B cell (primary cell): ENCODE measurements around the gene SPDYE16. TPM values are rescaled to one million over a fixed set of nuclear protein-coding genes. Genes with fewer than 3 reads are reported as not detected.
"Not testable (repeated sequence)": the region's sequence is repeated elsewhere in the genome, so short reads cannot be mapped to it uniquely, and the experiment has no call there.

Experiments
- ATAC-seq: fragments of 200-7000 bp; cut with Tn5 transposase; one replicate; pipeline ENCODE4 v1.10.0; 2021; ENCODE audit warnings: low read depth, mild to moderate bottlenecking, moderate number of reproducible peaks, moderate library complexity
- CTCF ChIA-PET: fragments of 350-600 bp; sonication (Branson Sonifier 250); formaldehyde crosslinking; loops from one replicate; lab custom pipeline; 2021; ENCODE audit warnings: antibody characterized with exemption, inconsistent platforms; lab: Charles Lee
- POLR2A ChIA-PET: fragments of 350-600 bp; sonication (Branson Sonifier 250); formaldehyde crosslinking; loops from one replicate; lab custom pipeline; 2021; ENCODE audit warnings: antibody characterized with exemption; lab: Charles Lee
- DNase-seq: peaks from one replicate; pipeline ENCODE4 v3.0.0; 2013
- H2AFZ ChIP-seq: 2 replicates; pipeline ENCODE4 v1.6.1; 2012; ENCODE audit warnings: mild to moderate bottlenecking, low read depth, low read length; ENCODE audit not compliant: insufficient read depth, poor library complexity, severe bottlenecking
- H3K27ac ChIP-seq, 2 donors: 1 replicate in 1 of 2; 2 replicates in 1 of 2; pipeline ENCODE4 v1.5.1; 2012 to 2013; ENCODE audit warnings: low read length in 2 of 2, mild to moderate bottlenecking in 2 of 2, moderate library complexity in 1 of 2
- H3K27me3 ChIP-seq, 4 experiments: fragments of 200-600 bp in 1 of 4; sonication (generic) in 1 of 4; replicated peaks in 1 of 4; 1 replicate in 2 of 4; 2 replicates in 2 of 4; pipeline versions ENCODE4 v1.6.1 to v1.7.0; 2013 to 2016; ENCODE audit warnings: low read length in 3 of 4, mild to moderate bottlenecking in 2 of 4, mixed read lengths in 1 of 4, moderate library complexity in 1 of 4; ENCODE audit not compliant: insufficient read depth in 4 of 4, control insufficient read depth in 3 of 4; ENCODE audit errors: control extremely low read depth in 1 of 4
- H3K36me3 ChIP-seq, 2 experiments: replicated peaks in 1 of 2; 1 replicate in 1 of 2; 2 replicates in 1 of 2; pipeline versions ENCODE4 v1.6.1 to v1.7.1; 2013; ENCODE audit warnings: low read length in 1 of 2; ENCODE audit not compliant: insufficient read depth in 2 of 2, control insufficient read depth in 1 of 2; ENCODE audit errors: control extremely low read depth in 1 of 2, extremely low read depth in 1 of 2
- H3K4me1 ChIP-seq, 2 donors: fragments of 200-600 bp in 1 of 2; sonication (generic) in 1 of 2; 1 replicate in 1 of 2; 2 replicates in 1 of 2; pipeline versions ENCODE4 v1.5.1 to v1.6.1; 2013 to 2017; ENCODE audit warnings: low read length in 2 of 2; ENCODE audit not compliant: control insufficient read depth in 2 of 2, insufficient read depth in 2 of 2
- H3K4me2 ChIP-seq: replicated peaks from 2 replicates; pipeline ENCODE3; 2012; ENCODE audit warnings: mild to moderate bottlenecking, low read depth, low read length; ENCODE audit not compliant: poor library complexity, severe bottlenecking
- H3K4me3 ChIP-seq, 5 experiments: fragments of 200-600 bp in 1 of 5; sonication (generic) in 1 of 5; 1 replicate in 3 of 5; 2 replicates in 2 of 5; pipeline versions ENCODE4 v1.5.1 to v1.7.0; 2011 to 2016; ENCODE audit warnings: low read length in 4 of 5, mild to moderate bottlenecking in 4 of 5, low read depth in 2 of 5, control low read depth in 1 of 5, moderate library complexity in 1 of 5; ENCODE audit not compliant: insufficient read depth in 1 of 5; ENCODE audit errors: control extremely low read depth in 1 of 5, extremely low read depth in 1 of 5
- H3K79me2 ChIP-seq: fragments of 200-600 bp; sonication (generic); one replicate; pipeline ENCODE4 v1.6.0; 2016; ENCODE audit warnings: low read length; ENCODE audit not compliant: control insufficient read depth, insufficient read depth
- H3K9ac ChIP-seq: fragments of 200-600 bp; sonication (generic); 2 replicates; pipeline ENCODE4 v1.6.1; 2017; ENCODE audit warnings: mild to moderate bottlenecking, low read length, moderate library complexity
- H3K9me3 ChIP-seq, 3 donors: one replicate each; pipeline versions ENCODE4 v1.6.1 to v1.7.1; 2013; ENCODE audit warnings: low read length in 2 of 3; ENCODE audit not compliant: control insufficient read depth in 2 of 3, insufficient read depth in 1 of 3; ENCODE audit errors: control extremely low read depth in 1 of 3
- H4K20me1 ChIP-seq: 2 replicates; pipeline ENCODE4 v1.6.0; 2012; ENCODE audit warnings: mild to moderate bottlenecking, low read length; ENCODE audit not compliant: insufficient read depth, control insufficient read depth, poor library complexity, severe bottlenecking
- H3K27ac Mint-ChIP-seq: one replicate; pipeline ENCODE4 v1.8.0; 2021; ENCODE audit warnings: mixed read lengths
- H3K27me3 Mint-ChIP-seq: one replicate; pipeline ENCODE4 v1.8.0; 2021; ENCODE audit warnings: mixed read lengths
- H3K4me1 Mint-ChIP-seq: one replicate; pipeline ENCODE4 v1.8.0; 2021; ENCODE audit warnings: mixed read lengths
- H3K4me3 Mint-ChIP-seq: one replicate; pipeline ENCODE4 v1.8.0; 2021; ENCODE audit warnings: mixed read lengths
- H3K9me3 Mint-ChIP-seq: one replicate; pipeline ENCODE4 v1.8.0; 2022; ENCODE audit warnings: mixed read lengths; ENCODE audit not compliant: insufficient read depth
- WGBS: methylation state at CpG from one replicate; pipeline ENCODE4 v1.1.5; 2013; ENCODE audit warnings: missing lambda C conversion rate; ENCODE audit not compliant: insufficient coverage; 5-methylcytosine and 5-hydroxymethylcytosine counted together
- intact Hi-C: fragments of 100-400 bp; cut with micrococcal nuclease; formaldehyde crosslinking; loops from one replicate; pipeline ENCODE4 v1.10.0; 2022
- polyA plus RNA-seq: library from polyadenylated mRNA; depleted of rRNA; stranded (reverse); fragments of >200 nt; gene quantifications from 2 replicates; pipeline ENCODE4 v1.2.3, GENCODE V29; 2012
- total RNA-seq, 2 donors: library from RNA; stranded (reverse); fragments of 120-200 nt in 1 of 2; gene quantifications; 1 replicate in 1 of 2; 2 replicates in 1 of 2; pipeline versions ENCODE4 v1.2.3 to v1.2.4, GENCODE V29; 2013 to 2022

The SPDYE16 gene
- total and polyA plus RNA-seq, 2 donors (not counting 1 experiment from before 2014, with no cell fraction given), result 0.34 to 0.69 TPM

DNA sequence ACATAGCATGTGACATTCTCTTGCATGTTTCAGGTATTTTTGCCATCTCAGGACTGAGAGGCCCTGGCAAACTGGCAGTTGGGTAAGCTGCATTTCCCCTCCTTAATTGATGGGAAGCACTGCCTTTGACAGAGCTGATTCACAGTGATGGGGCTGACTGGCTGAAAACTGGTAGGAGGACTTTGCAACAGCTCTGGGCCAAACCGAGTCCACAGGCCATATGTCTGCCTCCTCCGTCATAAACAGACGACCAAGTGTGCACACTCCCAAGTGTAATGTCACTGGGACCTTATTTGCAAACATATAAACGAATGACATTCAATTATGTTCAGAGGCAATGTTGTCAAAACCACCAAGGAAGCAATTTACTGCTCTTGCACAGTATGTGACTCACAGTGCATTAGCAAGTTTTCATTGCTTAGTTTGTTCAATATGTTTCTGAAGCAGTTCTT is 27.3 kb upstream of the SPDYE16 start:
- H3K27me3 ChIP-seq, H3K9me3 Mint-ChIP-seq, DNase-seq, H3K4me1 Mint-ChIP-seq, H3K27ac Mint-ChIP-seq, H3K27ac ChIP-seq, H3K27me3 Mint-ChIP-seq, CTCF ChIA-PET, ATAC-seq, H3K4me2 ChIP-seq, H3K4me3 Mint-ChIP-seq, H3K9me3 ChIP-seq, H2AFZ ChIP-seq, intact Hi-C loops, H3K4me3 ChIP-seq, H3K9ac ChIP-seq, H3K4me1 ChIP-seq, POLR2A ChIA-PET, H4K20me1 ChIP-seq, H3K36me3 ChIP-seq: not testable (repeated sequence)
- H3K79me2 ChIP-seq, result peaks cover 10% of the 10 kb centered on the region
- 97% methylated on average over 3 of the region's 4 CpGs for WGBS

GRCh38 chr7:76568742-76569141 is 25.6 kb upstream of the SPDYE16 start:
- H4K20me1 ChIP-seq, intact Hi-C loops, ATAC-seq, H3K4me3 ChIP-seq, H3K9me3 Mint-ChIP-seq, H3K27me3 Mint-ChIP-seq, CTCF ChIA-PET, H3K4me1 ChIP-seq, H3K9me3 ChIP-seq, H2AFZ ChIP-seq, H3K9ac ChIP-seq, DNase-seq, H3K27ac ChIP-seq, H3K27ac Mint-ChIP-seq, POLR2A ChIA-PET, H3K4me1 Mint-ChIP-seq, H3K4me2 ChIP-seq, H3K27me3 ChIP-seq, H3K36me3 ChIP-seq, H3K4me3 Mint-ChIP-seq: not testable (repeated sequence)
- peaks cover 14% of the 10 kb centered on the region for H3K79me2 ChIP-seq

DNA sequence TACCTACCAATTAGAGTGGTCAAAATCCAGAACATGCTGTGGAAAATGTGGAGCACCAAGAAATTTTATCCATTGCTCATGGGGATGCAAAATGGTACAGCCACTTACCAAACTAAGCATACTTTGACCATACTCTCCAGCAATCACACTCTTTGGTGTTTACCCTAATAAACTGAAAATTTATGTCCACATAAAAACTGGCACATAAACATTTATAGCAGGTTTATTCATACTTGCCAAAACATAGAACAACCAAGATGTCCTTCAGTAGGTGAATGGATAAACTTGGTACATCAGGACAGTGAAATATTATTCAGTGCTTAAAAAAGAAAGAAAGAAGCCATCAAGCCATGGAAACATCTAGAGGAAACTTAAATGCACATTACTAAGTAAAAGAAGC is 24.7 kb upstream of the SPDYE16 start:
- intact Hi-C loops, H3K27me3 ChIP-seq, H2AFZ ChIP-seq, H3K27ac Mint-ChIP-seq, H3K4me3 Mint-ChIP-seq, DNase-seq, POLR2A ChIA-PET, ATAC-seq, H3K4me3 ChIP-seq, H3K27me3 Mint-ChIP-seq, H3K27ac ChIP-seq, H4K20me1 ChIP-seq, CTCF ChIA-PET, H3K9me3 ChIP-seq, H3K9ac ChIP-seq, H3K4me1 ChIP-seq, H3K36me3 ChIP-seq, H3K4me2 ChIP-seq, H3K9me3 Mint-ChIP-seq: not testable (repeated sequence)
- H3K79me2 ChIP-seq, result peaks cover 14% of the 10 kb centered on the region
- H3K4me1 Mint-ChIP-seq, result peaks cover 11% of the 10 kb centered on the region

DNA sequence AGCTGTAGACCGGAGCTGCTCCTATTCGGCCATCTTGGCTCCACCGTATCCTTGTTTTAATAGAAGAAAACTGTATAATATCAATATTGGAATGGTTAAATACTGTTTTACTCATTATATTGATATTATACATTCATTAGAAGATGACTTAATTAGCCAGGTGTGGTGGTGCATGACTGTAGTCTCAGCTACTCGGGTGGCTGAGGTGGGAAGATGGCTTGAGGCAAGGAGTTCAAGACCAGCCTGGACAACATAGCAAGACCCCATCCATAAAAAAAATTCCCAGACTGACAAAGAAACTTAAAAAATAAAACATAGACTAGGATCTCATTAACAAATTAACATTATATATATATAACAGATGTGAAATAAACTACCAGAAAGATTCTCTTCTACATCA is 24.2 kb upstream of the SPDYE16 start:
- H2AFZ ChIP-seq, H3K9me3 Mint-ChIP-seq, CTCF ChIA-PET, H3K4me2 ChIP-seq, intact Hi-C loops, ATAC-seq, H3K27ac ChIP-seq, H3K9me3 ChIP-seq, H4K20me1 ChIP-seq, POLR2A ChIA-PET, H3K4me3 ChIP-seq, DNase-seq, H3K27me3 ChIP-seq, H3K9ac ChIP-seq, H3K27ac Mint-ChIP-seq, H3K27me3 Mint-ChIP-seq, H3K4me3 Mint-ChIP-seq, H3K36me3 ChIP-seq, H3K4me1 ChIP-seq: not testable (repeated sequence)
- H3K79me2 ChIP-seq, result peaks cover 14% of the 10 kb centered on the region
- no CpG with 5 or more reads among the region's 4 CpGs for WGBS
- H3K4me1 Mint-ChIP-seq, result peaks cover 13% of the 10 kb centered on the region
